ENCODE results near the gene STAC3.

The STAC3 gene

DNA sequence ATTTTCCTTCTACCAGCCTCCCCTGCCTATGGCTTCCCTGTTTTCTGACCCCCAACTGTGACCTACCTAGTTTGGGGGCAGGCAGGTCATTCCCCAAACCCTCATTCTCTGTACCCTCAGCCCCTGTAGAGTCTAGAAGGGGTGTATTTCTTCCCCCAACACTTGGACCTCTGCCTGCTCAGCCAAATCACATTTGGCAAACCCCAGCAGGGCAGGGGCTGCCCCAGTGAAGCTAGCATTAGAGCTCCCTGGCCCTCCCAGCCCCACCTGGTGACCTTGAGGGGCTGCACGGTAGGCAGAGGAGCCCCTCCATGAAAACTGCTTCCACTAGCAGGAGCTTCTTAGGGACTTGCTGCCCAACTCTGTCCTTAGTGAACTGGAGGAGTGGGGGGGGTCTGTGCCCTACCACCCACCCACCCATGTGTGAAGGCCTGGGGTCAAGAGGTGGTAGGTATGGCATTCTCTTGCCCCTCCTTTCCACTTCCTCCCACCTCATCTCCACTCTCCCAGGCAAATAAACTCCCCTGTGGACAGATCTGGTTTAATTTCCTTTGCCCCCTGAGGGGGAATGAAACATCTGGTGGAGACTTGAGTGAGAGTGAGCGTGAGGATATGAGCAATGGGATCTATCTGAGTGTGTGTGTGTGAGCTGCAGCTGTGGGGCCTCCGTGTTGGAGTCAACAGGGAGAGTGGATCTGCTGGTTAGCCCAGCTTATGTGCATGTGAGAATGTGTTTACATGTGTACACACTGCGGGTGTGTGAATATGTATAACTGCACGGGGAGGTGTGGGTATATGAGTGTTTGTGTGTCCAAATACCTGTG lies 32.7 kb downstream of the STAC3 start:
- H2AFZ ChIP-seq (ENCODE audit: low read depth, low read length) = no peak overlapping the region
- TF ChIP-seq, protein P1, sequence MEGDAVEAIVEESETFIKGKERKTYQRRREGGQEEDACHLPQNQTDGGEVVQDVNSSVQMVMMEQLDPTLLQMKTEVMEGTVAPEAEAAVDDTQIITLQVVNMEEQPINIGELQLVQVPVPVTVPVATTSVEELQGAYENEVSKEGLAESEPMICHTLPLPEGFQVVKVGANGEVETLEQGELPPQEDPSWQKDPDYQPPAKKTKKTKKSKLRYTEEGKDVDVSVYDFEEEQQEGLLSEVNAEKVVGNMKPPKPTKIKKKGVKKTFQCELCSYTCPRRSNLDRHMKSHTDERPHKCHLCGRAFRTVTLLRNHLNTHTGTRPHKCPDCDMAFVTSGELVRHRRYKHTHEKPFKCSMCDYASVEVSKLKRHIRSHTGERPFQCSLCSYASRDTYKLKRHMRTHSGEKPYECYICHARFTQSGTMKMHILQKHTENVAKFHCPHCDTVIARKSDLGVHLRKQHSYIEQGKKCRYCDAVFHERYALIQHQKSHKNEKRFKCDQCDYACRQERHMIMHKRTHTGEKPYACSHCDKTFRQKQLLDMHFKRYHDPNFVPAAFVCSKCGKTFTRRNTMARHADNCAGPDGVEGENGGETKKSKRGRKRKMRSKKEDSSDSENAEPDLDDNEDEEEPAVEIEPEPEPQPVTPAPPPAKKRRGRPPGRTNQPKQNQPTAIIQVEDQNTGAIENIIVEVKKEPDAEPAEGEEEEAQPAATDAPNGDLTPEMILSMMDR (IDR thresholded peaks at IDR 0.05; ENCODE audit: borderline replicate concordance, extremely low read depth, low read length, poor library complexity, severe bottlenecking) = no peak
- no peak for TF ChIP-seq EZH2 (IDR thresholded peaks at IDR 0.05; ENCODE audit: borderline replicate concordance, low read depth, low read length, severe bottlenecking)
- no peak overlapping the region for H3K9ac ChIP-seq (ENCODE audit: low read depth, low read length)
- H3K79me2 ChIP-seq (ENCODE audit: insufficient read depth, low read length) = no peaks in the 10 kb centered on the region
- ATAC-seq (ENCODE audit: insufficient read depth, low read depth) (no peak), DNase-seq (no peak)
- peaks cover 50% of the 10 kb centered on the region for H3K27me3 ChIP-seq (ENCODE audit: insufficient read depth, low read length, poor library complexity)
- H3K36me3 ChIP-seq (ENCODE audit: insufficient read depth, low read length) = no peaks in the 10 kb centered on the region
- no peak overlapping the region for H3K4me2 ChIP-seq (ENCODE audit: insufficient read depth, low read length)
- no peaks in the 10 kb centered on the region for H3K9me3 ChIP-seq (ENCODE audit: insufficient read depth, low read length, severe bottlenecking)
- peaks cover 10% of the 10 kb centered on the region for H3K4me1 ChIP-seq (ENCODE audit: insufficient read depth, low read length)
- no peak overlapping the region for H3K27ac ChIP-seq (ENCODE audit: low read length)
- H3K4me3 ChIP-seq (ENCODE audit: low read depth in 1 of 2, low read length in 2 of 2) = no peak overlapping the region
- H4K20me1 ChIP-seq (ENCODE audit: insufficient read depth, low read length) = peaks cover 8% of the 10 kb centered on the region; the same call in 1 of the 2 replicates

DNA sequence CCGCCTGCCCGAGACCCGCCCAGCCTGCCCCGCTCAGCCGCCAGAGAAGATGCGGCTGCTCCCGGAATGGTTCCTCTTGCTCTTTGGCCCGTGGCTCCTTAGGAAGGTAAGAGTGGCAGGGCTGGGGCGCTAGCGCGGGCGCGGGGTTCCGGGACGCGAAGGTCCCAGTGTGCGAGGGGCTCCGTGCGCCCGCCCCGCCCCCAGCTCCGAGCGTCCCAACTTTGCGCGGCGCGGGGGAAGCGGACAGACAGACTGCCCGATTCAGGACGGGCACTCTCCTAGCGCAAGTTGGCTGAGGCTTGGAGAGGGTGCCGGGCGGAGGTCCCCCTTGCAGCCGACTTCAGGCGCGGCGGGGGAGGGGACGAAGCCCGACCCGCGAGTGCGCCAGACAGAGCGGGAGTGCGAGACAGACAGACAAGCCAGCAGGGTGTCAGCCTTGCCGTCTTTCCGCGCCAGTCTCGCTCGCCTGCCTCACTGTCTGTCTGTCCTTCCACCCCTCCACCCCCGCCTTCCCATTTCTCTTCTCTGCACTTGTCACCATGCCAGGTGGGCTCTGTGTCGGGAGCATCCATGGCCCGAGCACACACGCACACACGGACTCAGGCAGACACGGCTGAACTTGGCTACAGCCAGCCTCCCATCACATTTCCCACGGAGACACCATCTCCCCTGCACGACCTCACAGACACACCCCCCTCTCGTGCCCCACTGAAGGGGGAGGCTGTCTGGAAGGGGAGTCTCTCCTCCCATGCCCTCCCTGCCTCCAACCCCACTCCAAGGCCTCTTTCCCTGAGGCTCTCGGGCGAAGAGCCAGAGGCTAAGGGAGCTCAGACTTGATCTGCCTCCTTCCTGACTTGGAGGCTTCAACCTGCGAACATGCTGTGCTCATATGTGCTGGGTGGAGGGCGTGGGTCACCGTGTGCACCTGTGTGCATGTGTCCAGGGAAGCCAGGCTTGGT lies 33.8 kb downstream of the STAC3 start:
- no peaks in the 10 kb centered on the region for H3K79me2 ChIP-seq (ENCODE audit: insufficient read depth, low read length)
- H3K4me2 ChIP-seq (ENCODE audit: insufficient read depth, low read length) = no peak overlapping the region
- no peaks in the 10 kb centered on the region for H3K9me3 ChIP-seq (ENCODE audit: insufficient read depth, low read length, severe bottlenecking)
- no peak overlapping the region for H3K9ac ChIP-seq (ENCODE audit: low read depth, low read length)
- no peak overlapping the region for H3K4me3 ChIP-seq (ENCODE audit: low read depth in 1 of 2, low read length in 2 of 2)
- H3K27ac ChIP-seq (ENCODE audit: low read length) = no peak overlapping the region
- peaks cover 6% of the 10 kb centered on the region; the same call in 1 of the 2 replicates for H4K20me1 ChIP-seq (ENCODE audit: insufficient read depth, low read length)
- peaks cover 47% of the 10 kb centered on the region for H3K27me3 ChIP-seq (ENCODE audit: insufficient read depth, low read length, poor library complexity)
- H2AFZ ChIP-seq (ENCODE audit: low read depth, low read length) = no peak overlapping the region
- ATAC-seq (ENCODE audit: insufficient read depth, low read depth) (no peak), DNase-seq (no peak)
- TF ChIP-seq EZH2 (IDR thresholded peaks at IDR 0.05; ENCODE audit: borderline replicate concordance, low read depth, low read length, severe bottlenecking) = no peak
- TF ChIP-seq, protein P1 (IDR thresholded peaks at IDR 0.05; ENCODE audit: borderline replicate concordance, extremely low read depth, low read length, poor library complexity, severe bottlenecking) = no peak
- no peaks in the 10 kb centered on the region for H3K36me3 ChIP-seq (ENCODE audit: insufficient read depth, low read length)
- peaks cover 13% of the 10 kb centered on the region for H3K4me1 ChIP-seq (ENCODE audit: insufficient read depth, low read length)

GRCh38 chr12:57216014-57216911 lies 34.7 kb downstream of the STAC3 start, which contains the start of gene NXPH4:
TSS of gene NXPH4 (plus strand) at chr12:57216794. CDS start at chr12:57216970, 176 bp downstream.
- H4K20me1 ChIP-seq (ENCODE audit: insufficient read depth, low read length) = peaks cover 6% of the 10 kb centered on the region; the same call in 1 of the 2 replicates
- H3K27me3 ChIP-seq (ENCODE audit: insufficient read depth, low read length, poor library complexity) = peaks cover 38% of the 10 kb centered on the region
- ATAC-seq (ENCODE audit: insufficient read depth, low read depth) (no peak), DNase-seq (no peak)
- no peak within 1 kb of the TSS for H2AFZ ChIP-seq (ENCODE audit: low read depth, low read length)
- H3K9ac ChIP-seq (ENCODE audit: low read depth, low read length) = no peak within 1 kb of the TSS
- H3K27ac ChIP-seq (ENCODE audit: low read length) = no peak within 1 kb of the TSS
- no peak within 1 kb of the TSS for H3K4me2 ChIP-seq (ENCODE audit: insufficient read depth, low read length)
- no peaks in the 10 kb centered on the region for H3K79me2 ChIP-seq (ENCODE audit: insufficient read depth, low read length)
- H3K36me3 ChIP-seq (ENCODE audit: insufficient read depth, low read length) = no peaks in the 10 kb centered on the region
- no peak for TF ChIP-seq EZH2 (IDR thresholded peaks at IDR 0.05; ENCODE audit: borderline replicate concordance, low read depth, low read length, severe bottlenecking)
- TF ChIP-seq, protein P1 (IDR thresholded peaks at IDR 0.05; ENCODE audit: borderline replicate concordance, extremely low read depth, low read length, poor library complexity, severe bottlenecking) = no peak
- peaks cover 13% of the 10 kb centered on the region for H3K4me1 ChIP-seq (ENCODE audit: insufficient read depth, low read length)
- H3K4me3 ChIP-seq (ENCODE audit: low read depth in 1 of 2, low read length in 2 of 2) = no peak within 1 kb of the TSS
- no peaks in the 10 kb centered on the region for H3K9me3 ChIP-seq (ENCODE audit: insufficient read depth, low read length, severe bottlenecking)
